ENCODE measurements around the gene ALG10. TPM values are rescaled to one million over a fixed set of nuclear protein-coding genes. Genes with fewer than 3 reads are reported as not detected.
"Not testable (repeated sequence)": the region's sequence is repeated elsewhere in the genome, so short reads cannot be mapped to it uniquely, and the experiment has no call there.

ALG10 gene, protein sequence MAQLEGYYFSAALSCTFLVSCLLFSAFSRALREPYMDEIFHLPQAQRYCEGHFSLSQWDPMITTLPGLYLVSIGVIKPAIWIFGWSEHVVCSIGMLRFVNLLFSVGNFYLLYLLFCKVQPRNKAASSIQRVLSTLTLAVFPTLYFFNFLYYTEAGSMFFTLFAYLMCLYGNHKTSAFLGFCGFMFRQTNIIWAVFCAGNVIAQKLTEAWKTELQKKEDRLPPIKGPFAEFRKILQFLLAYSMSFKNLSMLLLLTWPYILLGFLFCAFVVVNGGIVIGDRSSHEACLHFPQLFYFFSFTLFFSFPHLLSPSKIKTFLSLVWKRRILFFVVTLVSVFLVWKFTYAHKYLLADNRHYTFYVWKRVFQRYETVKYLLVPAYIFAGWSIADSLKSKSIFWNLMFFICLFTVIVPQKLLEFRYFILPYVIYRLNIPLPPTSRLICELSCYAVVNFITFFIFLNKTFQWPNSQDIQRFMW
- 10 to 100 TPM in 1 of 4 donors, 1 to 10 TPM in 3; 6.1 to 10.1 (median 8.0) TPM for total RNA-seq

DNA sequence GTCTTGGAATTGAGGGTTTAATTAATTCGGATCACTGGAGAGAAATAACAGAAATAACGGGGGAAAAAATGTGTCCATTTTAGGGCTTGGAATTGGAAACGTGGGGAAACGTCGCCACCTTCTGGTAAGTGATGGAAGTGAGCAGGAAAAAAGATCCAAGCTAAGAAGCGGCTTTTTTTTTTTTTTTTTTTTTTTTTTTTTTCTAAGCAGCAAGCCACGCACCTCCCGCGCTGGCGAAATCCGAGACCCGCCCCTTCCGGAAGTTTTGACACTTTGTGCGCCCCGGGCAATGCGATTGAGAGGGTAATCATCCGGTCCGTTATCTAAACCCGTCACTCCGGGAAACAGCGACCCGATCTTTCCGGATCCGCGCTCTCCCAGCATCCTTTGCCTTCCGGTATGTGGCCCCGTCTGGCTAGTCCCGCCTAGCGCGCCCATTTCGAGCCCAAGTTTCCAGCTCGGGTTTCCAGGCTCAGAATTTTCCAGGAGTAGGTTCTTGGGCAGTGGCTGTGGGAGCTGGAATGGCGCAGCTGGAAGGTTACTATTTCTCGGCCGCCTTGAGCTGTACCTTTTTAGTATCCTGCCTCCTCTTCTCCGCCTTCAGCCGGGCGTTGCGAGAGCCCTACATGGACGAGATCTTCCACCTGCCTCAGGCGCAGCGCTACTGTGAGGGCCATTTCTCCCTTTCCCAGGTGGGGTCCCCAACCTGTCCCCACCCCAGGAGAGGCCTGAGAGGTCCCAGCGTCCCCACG lies at the start of gene ALG10:
TSS of gene ALG10 (plus strand) at position 418 of the 752 bp plus-strand sequence. CDS start at position 522, 104 bp downstream.
- TF ChIP-seq EP300 (IDR thresholded peaks at IDR 0.05): peak; percentile 56 to 83
- TF ChIP-seq, protein P1, sequence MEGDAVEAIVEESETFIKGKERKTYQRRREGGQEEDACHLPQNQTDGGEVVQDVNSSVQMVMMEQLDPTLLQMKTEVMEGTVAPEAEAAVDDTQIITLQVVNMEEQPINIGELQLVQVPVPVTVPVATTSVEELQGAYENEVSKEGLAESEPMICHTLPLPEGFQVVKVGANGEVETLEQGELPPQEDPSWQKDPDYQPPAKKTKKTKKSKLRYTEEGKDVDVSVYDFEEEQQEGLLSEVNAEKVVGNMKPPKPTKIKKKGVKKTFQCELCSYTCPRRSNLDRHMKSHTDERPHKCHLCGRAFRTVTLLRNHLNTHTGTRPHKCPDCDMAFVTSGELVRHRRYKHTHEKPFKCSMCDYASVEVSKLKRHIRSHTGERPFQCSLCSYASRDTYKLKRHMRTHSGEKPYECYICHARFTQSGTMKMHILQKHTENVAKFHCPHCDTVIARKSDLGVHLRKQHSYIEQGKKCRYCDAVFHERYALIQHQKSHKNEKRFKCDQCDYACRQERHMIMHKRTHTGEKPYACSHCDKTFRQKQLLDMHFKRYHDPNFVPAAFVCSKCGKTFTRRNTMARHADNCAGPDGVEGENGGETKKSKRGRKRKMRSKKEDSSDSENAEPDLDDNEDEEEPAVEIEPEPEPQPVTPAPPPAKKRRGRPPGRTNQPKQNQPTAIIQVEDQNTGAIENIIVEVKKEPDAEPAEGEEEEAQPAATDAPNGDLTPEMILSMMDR (IDR thresholded peaks at IDR 0.05): peak; percentile 59 to 86 (median 74)
- TF ChIP-seq POLR2A (IDR thresholded peaks at IDR 0.05): no peak
- Histone ChIP-seq H3K9me3 (no peaks in the 10 kb centered on the region), H3K27ac (peak within 1 kb of the TSS; percentile 72 to 91 (median 87)), H3K27me3 (no peaks in the 10 kb centered on the region), H3K36me3 (no peaks in the 10 kb centered on the region), H3K4me1 (peaks cover 0 to 31% (median 5%) of the 10 kb centered on the region in 4 donors), H3K4me3 (peak within 1 kb of the TSS; percentile 50 to 77 (median 76))
- DNase-seq (ENCODE audit: low spot score in 2 of 2): peak; percentile 90 to 96
- WGBS, 2 donors: 0% methylated on average over 39 to 44 of the region's 44 CpGs

DNA sequence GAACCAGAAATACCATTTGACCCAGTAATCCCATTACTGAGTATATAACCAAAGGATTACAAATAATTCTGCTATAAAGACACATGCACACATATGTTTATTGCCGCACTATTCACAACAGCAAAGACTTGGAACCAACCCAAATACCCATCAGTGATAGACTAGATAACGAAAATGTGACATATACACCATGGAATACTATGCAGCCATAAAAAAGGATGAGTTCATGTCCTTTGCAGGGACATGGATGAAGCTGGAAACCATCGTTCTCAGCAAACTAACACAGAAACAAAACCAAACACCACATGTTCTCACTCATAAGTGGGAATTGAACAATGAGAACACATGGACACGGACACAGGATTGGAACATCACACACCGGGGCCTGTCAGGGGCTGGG lies 49.4 kb upstream of the ALG10 start:
- H3K4me3 ChIP-seq; DNase-seq (ENCODE audit: low spot score in 2 of 2); H3K36me3 ChIP-seq; H3K4me1 ChIP-seq; H3K27ac ChIP-seq; H3K27me3 ChIP-seq; H3K9me3 ChIP-seq: not testable (repeated sequence)
- 81 to 83% methylated on average over 5 of the region's 5 CpGs for WGBS, 2 donors

- H3K27me3 ChIP-seq: no peaks in the 10 kb centered on the region
- no peak overlapping the region for H3K4me3 ChIP-seq
- WGBS, 2 donors: 88 to 89% methylated on average over 1 of the region's 1 CpG
- H3K27ac ChIP-seq: no peak overlapping the region
- no peaks in the 10 kb centered on the region for H3K36me3 ChIP-seq
- no peaks in the 10 kb centered on the region for H3K4me1 ChIP-seq
- no peak for DNase-seq (ENCODE audit: low spot score in 2 of 2)
- TF ChIP-seq POLR2A (IDR thresholded peaks at IDR 0.05) (no peak), EP300 (IDR thresholded peaks at IDR 0.05) (no peak)
- TF ChIP-seq, protein P1 (IDR thresholded peaks at IDR 0.05): no peak
- no peaks in the 10 kb centered on the region for H3K9me3 ChIP-seq
These were observed 44.4 kb upstream of the ALG10 start for GRCh38 chr12:33977887-33978286.

DNA sequence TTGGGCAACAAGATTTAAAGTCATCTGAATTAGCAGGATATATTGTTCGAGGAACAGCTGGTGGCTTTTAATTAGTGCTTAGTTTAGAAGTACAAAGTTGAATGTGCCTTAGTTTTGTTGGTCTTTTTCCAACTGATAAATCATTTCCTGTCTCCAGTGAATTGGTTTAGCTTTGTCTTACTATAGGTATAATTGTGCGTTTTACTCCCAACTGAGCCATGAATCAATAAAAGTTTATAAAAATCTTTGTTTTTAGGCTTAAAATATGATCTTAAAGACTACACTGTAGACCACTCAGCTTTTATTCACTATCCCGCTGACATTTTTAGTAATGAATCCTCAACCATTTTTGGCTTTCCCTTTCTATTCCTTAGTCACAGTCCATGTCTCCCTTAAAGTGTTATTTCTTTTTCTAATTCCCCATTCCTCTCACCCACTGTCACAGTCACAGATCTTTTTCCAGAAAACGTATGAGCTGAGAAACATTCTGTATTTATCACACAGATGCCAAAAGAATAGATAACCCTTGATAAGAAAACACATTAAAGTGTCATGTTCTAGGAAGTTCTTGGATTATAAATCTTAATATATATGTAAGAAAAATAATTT lies 34.0 kb upstream of the ALG10 start:
- Histone ChIP-seq H3K27me3 (no peaks in the 10 kb centered on the region), H3K9me3 (no peaks in the 10 kb centered on the region), H3K36me3 (no peaks in the 10 kb centered on the region), H3K4me1 (no peaks in the 10 kb centered on the region), H3K4me3 (no peak overlapping the region), H3K27ac (no peak overlapping the region)
- no peak for DNase-seq (ENCODE audit: low spot score in 2 of 2)
- TF ChIP-seq, protein P1 (IDR thresholded peaks at IDR 0.05): no peak
- TF ChIP-seq EP300 (IDR thresholded peaks at IDR 0.05) (no peak), POLR2A (IDR thresholded peaks at IDR 0.05) (no peak)
- whole genome bisulfite sequencing, 2 donors: 66 to 70% methylated on average over 4 of the region's 4 CpGs

DNA sequence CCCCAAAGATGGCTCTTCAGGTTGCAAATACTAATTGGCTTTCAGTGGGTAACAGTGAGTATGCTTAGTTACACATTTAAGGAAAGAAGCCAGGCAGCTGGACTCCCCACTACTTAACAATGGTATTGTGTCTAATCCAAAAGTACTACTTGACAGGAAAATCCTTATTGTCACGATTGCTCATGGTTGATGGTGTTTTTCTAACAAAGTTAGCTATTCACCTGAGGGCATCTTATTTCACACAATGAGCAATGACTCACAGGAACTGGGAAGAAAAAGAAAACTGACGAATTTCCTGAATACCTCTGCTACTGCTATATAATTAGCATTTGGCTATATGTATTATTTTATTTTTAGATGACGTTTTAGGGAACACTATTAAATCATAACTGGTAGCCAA lies 33.4 kb upstream of the ALG10 start:
- no peak overlapping the region for H3K27ac ChIP-seq
- TF ChIP-seq, protein P1 (IDR thresholded peaks at IDR 0.05): no peak
- TF ChIP-seq EP300 (IDR thresholded peaks at IDR 0.05) (no peak), POLR2A (IDR thresholded peaks at IDR 0.05) (no peak)
- H3K36me3 ChIP-seq: no peaks in the 10 kb centered on the region
- no peaks in the 10 kb centered on the region for H3K4me1 ChIP-seq
- no peaks in the 10 kb centered on the region for H3K9me3 ChIP-seq
- 49 to 53% methylated on average over 3 of the region's 3 CpGs for WGBS, 2 donors
- H3K4me3 ChIP-seq: no peak overlapping the region
- no peak for DNase-seq (ENCODE audit: low spot score in 2 of 2)
- no peaks in the 10 kb centered on the region for H3K27me3 ChIP-seq

All from tibial nerve (tissue), 4 donors.